A549 treated with Hydrocortisone at 1 μM for 4 hours (cell line): ENCODE data around the gene RBFA. TPM values are rescaled to one million over a fixed set of nuclear protein-coding genes. Genes with fewer than 3 reads are reported as not detected.

ENCODE experiments used
- total RNA-seq: library from RNA; stranded (reverse); fragments of 200-300 nt; extraction: Qiagen RNA extraction; gene quantifications from 5 replicates; pipeline ENCODE4 v1.2.3, GENCODE V29; 2022

RBFA gene
- 28.1 to 32.0 TPM (median 29.3 TPM) in 5 replicates for total RNA-seq

GRCh38 chr18:80034068-80034851, at the start of gene RBFA:
TSS of gene RBFA (plus strand) at chr18:80034434. CDS start at chr18:80034496, 62 bp downstream.

GRCh38 chr18:79988451-79989194, 45.6 kb upstream of the RBFA start, which contains the start of gene TXNL4A:
TSS of gene TXNL4A (minus strand) at chr18:79988563. CDS start at chr18:79988392, 171 bp downstream.

Other genes with a start within 250 kb of the RBFA start
- 0.07 TPM in 1 of 5 replicates, not detected in the others for gene KCNG2, start 236.5 kb upstream of the RBFA start, total RNA-seq
- 14.5 to 20.6 TPM (median 19.1 TPM) in 5 replicates for gene SLC66A2, start 82.8 kb upstream of the RBFA start, total RNA-seq
- gene HSBP1L1, start 69.8 kb upstream of the RBFA start, total RNA-seq: 9.4 to 14.5 TPM (median 13.6 TPM) in 5 replicates
- gene TXNL4A, start 45.9 kb upstream of the RBFA start, total RNA-seq: 79.3 to 157 TPM (median 142 TPM) in 5 replicates
- gene ADNP2, start 74.8 kb downstream of the RBFA start, total RNA-seq: 10.1 to 13.8 TPM (median 11.6 TPM) in 5 replicates
- 1.9 to 3.4 TPM (median 2.7 TPM) in 5 replicates for gene PARD6G, start 213.1 kb downstream of the RBFA start, total RNA-seq